SW480 (cell line): ENCODE measurements around the gene DLEC1.
"Not testable (repeated sequence)": the region's sequence is repeated elsewhere in the genome, so short reads cannot be mapped to it uniquely, and the experiment has no call there.

Source experiments
- DNase-seq: peaks from one replicate; pipeline ENCODE4 v3.0.0-alpha.2; 2016; ENCODE audit warnings: low spot score

The DLEC1 gene

GRCh38 chr3:38018296-38019266 is 20.4 kb upstream of the DLEC1 start:
- DNase-seq: no peak

GRCh38 chr3:38019658-38020341 is 19.2 kb upstream of the DLEC1 start:
- DNase-seq: no peak

GRCh38 chr3:38020342-38020726 is 18.7 kb upstream of the DLEC1 start:
- DNase-seq: no peak

GRCh38 chr3:38021196-38021595 is 17.8 kb upstream of the DLEC1 start:
- DNase-seq: no peak

- no peak for DNase-seq
These were observed 16.7 kb upstream of the DLEC1 start for GRCh38 chr3:38022301-38022700.

- DNase-seq: no peak
These were observed 15.9 kb upstream of the DLEC1 start for GRCh38 chr3:38022896-38023709.

- no peak for DNase-seq
These were observed 12.2 kb upstream of the DLEC1 start for GRCh38 chr3:38026856-38027255.

GRCh38 chr3:38027466-38028465 is 11.2 kb upstream of the DLEC1 start:
- DNase-seq: no peak

GRCh38 chr3:38028621-38029361 is 10.2 kb upstream of the DLEC1 start:
- DNase-seq: no peak

GRCh38 chr3:38029400-38030125 is 9.4 kb upstream of the DLEC1 start, which contains the start of gene PLCD1:
PLCD1 (minus strand) TSS chr3:38029642; CDS start chr3:38029539, 103 bp downstream.
- no peak for DNase-seq

- no peak for DNase-seq
These were observed 8.6 kb upstream of the DLEC1 start for GRCh38 chr3:38030126-38031021.

GRCh38 chr3:38031022-38031994 is 7.7 kb upstream of the DLEC1 start:
- peak; percentile 82 for DNase-seq

GRCh38 chr3:38032328-38032865 is 6.6 kb upstream of the DLEC1 start:
- no peak for DNase-seq

GRCh38 chr3:38033586-38033985 is 5.4 kb upstream of the DLEC1 start:
- not testable (repeated sequence) for DNase-seq

GRCh38 chr3:38034335-38034734 is 4.7 kb upstream of the DLEC1 start:
- not testable (repeated sequence) for DNase-seq

- DNase-seq: no peak
These were observed 2.7 kb upstream of the DLEC1 start for GRCh38 chr3:38036286-38036685.

- no peak for DNase-seq
These were observed 2.1 kb upstream of the DLEC1 start for GRCh38 chr3:38036906-38037305.
